ENCODE measurements around the gene RNF213. TPM values are rescaled to one million over a fixed set of nuclear protein-coding genes. Genes with fewer than 3 reads are reported as not detected.

RNF213 gene
- total RNA-seq, 4 donors from 2014 or later: 57.8 to 197 (median 94.1) TPM

GRCh38 chr17:80246266-80246681 lies 14.4 kb upstream of the RNF213 start:
- WGBS: 91% methylated on average over 16 of the region's 19 CpGs
- Histone ChIP-seq H3K27ac (no peak overlapping the region), H3K4me1 (no peaks in the 10 kb centered on the region), H3K27me3 (no peaks in the 10 kb centered on the region), H3K36me3 (peaks cover 70% of the 10 kb centered on the region), H3K9me3 (no peaks in the 10 kb centered on the region), H3K4me3 (no peak overlapping the region)
- peak in 1 of 2 donors; percentile 56 for DNase-seq (ENCODE audit: low spot score in 2 of 2)
- no peak for TF ChIP-seq POLR2A (IDR thresholded peaks at IDR 0.05)
- no peak for TF ChIP-seq EP300 (IDR thresholded peaks at IDR 0.05)
- TF ChIP-seq POLR2AphosphoS5 (IDR thresholded peaks at IDR 0.05): no peak
- TF ChIP-seq CTCF (IDR thresholded peaks at IDR 0.05): no peak

- Histone ChIP-seq H3K9me3 (no peaks in the 10 kb centered on the region), H3K27ac (no peak overlapping the region), H3K4me3 (no peak overlapping the region), H3K4me1 (no peaks in the 10 kb centered on the region), H3K36me3 (peaks cover 70% of the 10 kb centered on the region), H3K27me3 (no peaks in the 10 kb centered on the region)
- TF ChIP-seq EP300 (IDR thresholded peaks at IDR 0.05): no peak
- DNase-seq (ENCODE audit: low spot score in 2 of 2): peak in 1 of 2 donors; percentile 40
- 91% methylated on average over 6 of the region's 8 CpGs for WGBS
These were observed 13.9 kb upstream of the RNF213 start for GRCh38 chr17:80246726-80247125.

GRCh38 chr17:80247561-80247960 lies 13.1 kb upstream of the RNF213 start:
- Histone ChIP-seq H3K9me3 (no peaks in the 10 kb centered on the region), H3K27me3 (no peaks in the 10 kb centered on the region), H3K27ac (no peak overlapping the region), H3K4me3 (no peak overlapping the region), H3K4me1 (no peaks in the 10 kb centered on the region), H3K36me3 (peaks cover 65% of the 10 kb centered on the region)
- 97% methylated on average over 7 of the region's 17 CpGs for WGBS
- no peak for DNase-seq (ENCODE audit: low spot score in 2 of 2)
- no peak for TF ChIP-seq POLR2AphosphoS5 (IDR thresholded peaks at IDR 0.05)
- TF ChIP-seq CTCF (IDR thresholded peaks at IDR 0.05): no peak
- TF ChIP-seq EP300 (IDR thresholded peaks at IDR 0.05): no peak
- no peak for TF ChIP-seq POLR2A (IDR thresholded peaks at IDR 0.05)

GRCh38 chr17:80248001-80248893 lies 12.4 kb upstream of the RNF213 start:
- no peak overlapping the region for H3K4me3 ChIP-seq
- no peak for DNase-seq (ENCODE audit: low spot score in 2 of 2)
- WGBS: no CpG with 5 or more reads among the region's 23 CpGs
- no peak overlapping the region for H3K27ac ChIP-seq
- no peaks in the 10 kb centered on the region for H3K9me3 ChIP-seq
- no peaks in the 10 kb centered on the region for H3K27me3 ChIP-seq
- peaks cover 60% of the 10 kb centered on the region for H3K36me3 ChIP-seq
- TF ChIP-seq POLR2A (IDR thresholded peaks at IDR 0.05): no peak
- no peak for TF ChIP-seq CTCF (IDR thresholded peaks at IDR 0.05)
- TF ChIP-seq EP300 (IDR thresholded peaks at IDR 0.05): no peak
- no peak for TF ChIP-seq POLR2AphosphoS5 (IDR thresholded peaks at IDR 0.05)
- no peaks in the 10 kb centered on the region for H3K4me1 ChIP-seq

- no peaks in the 10 kb centered on the region for H3K4me1 ChIP-seq
- H3K9me3 ChIP-seq: no peaks in the 10 kb centered on the region
- no peak for DNase-seq (ENCODE audit: low spot score in 2 of 2)
- WGBS: 84% methylated on average over 20 of the region's 26 CpGs
- no peak overlapping the region for H3K4me3 ChIP-seq
- H3K36me3 ChIP-seq: peaks cover 52% of the 10 kb centered on the region
- H3K27ac ChIP-seq: no peak overlapping the region
- H3K27me3 ChIP-seq: no peaks in the 10 kb centered on the region
- no peak for TF ChIP-seq POLR2AphosphoS5 (IDR thresholded peaks at IDR 0.05)
- TF ChIP-seq POLR2A (IDR thresholded peaks at IDR 0.05): no peak
- no peak for TF ChIP-seq CTCF (IDR thresholded peaks at IDR 0.05)
- no peak for TF ChIP-seq EP300 (IDR thresholded peaks at IDR 0.05)
These were observed 11.6 kb upstream of the RNF213 start for GRCh38 chr17:80248894-80249710.
